ENCODE measurements around the gene SETBP1. TPM values are rescaled to one million over a fixed set of nuclear protein-coding genes. Genes with fewer than 3 reads are reported as not detected.

SETBP1 gene
- total RNA-seq, 1 donor from 2014 or later = 12.4 TPM

GRCh38 chr18:44709307-44710126 is 28.8 kb downstream of the SETBP1 start:
- H3K4me3 ChIP-seq (ENCODE audit: insufficient read depth, low read depth, low read length) = no peak overlapping the region
- no peak overlapping the region for H3K4me3 Mint-ChIP-seq (ENCODE audit: unreplicated experiment)
- no peak overlapping the region for H3K4me2 ChIP-seq (ENCODE audit: low read length)
- DNase-seq (ENCODE audit: low read depth) (no peak), FAIRE-seq (no peak)
- H3K9me3 ChIP-seq (ENCODE audit: insufficient read depth, low read depth, low read length) = no peaks in the 10 kb centered on the region
- H3K27ac Mint-ChIP-seq (ENCODE audit: unreplicated experiment) = no peak overlapping the region
- H3K27ac ChIP-seq (ENCODE audit: low read depth, low read length) = no peak overlapping the region
- no peaks in the 10 kb centered on the region for H4K20me1 ChIP-seq (ENCODE audit: insufficient read depth, low read length)
- H3K79me2 ChIP-seq (ENCODE audit: insufficient read depth, low read length) = no peaks in the 10 kb centered on the region
- no peaks in the 10 kb centered on the region for H3K4me1 ChIP-seq (ENCODE audit: insufficient read depth, low read length)
- H3K9me3 Mint-ChIP-seq (ENCODE audit: unreplicated experiment) = peaks cover 2% of the 10 kb centered on the region
- H3K36me3 Mint-ChIP-seq (ENCODE audit: low read depth, unreplicated experiment) = peaks cover 8% of the 10 kb centered on the region
- H3K9ac ChIP-seq (ENCODE audit: low read length) = no peak overlapping the region
- no peak overlapping the region for H2AFZ ChIP-seq (ENCODE audit: low read depth, low read length)
- H3K27me3 Mint-ChIP-seq (ENCODE audit: low read depth, unreplicated experiment) = no peaks in the 10 kb centered on the region
- no peaks in the 10 kb centered on the region for H3K36me3 ChIP-seq (ENCODE audit: insufficient read depth, low read length)
- no peak for TF ChIP-seq CTCF (IDR thresholded peaks at IDR 0.05; ENCODE audit: insufficient read depth, low read depth, low read length)
- TF ChIP-seq EZH2 (IDR thresholded peaks at IDR 0.05; ENCODE audit: insufficient read depth, low read length) = no peak
- H3K27me3 ChIP-seq (ENCODE audit: insufficient read depth, low read length) = no peaks in the 10 kb centered on the region
- H3K4me1 Mint-ChIP-seq (ENCODE audit: low read depth, unreplicated experiment) = peaks cover 13% of the 10 kb centered on the region

DNA sequence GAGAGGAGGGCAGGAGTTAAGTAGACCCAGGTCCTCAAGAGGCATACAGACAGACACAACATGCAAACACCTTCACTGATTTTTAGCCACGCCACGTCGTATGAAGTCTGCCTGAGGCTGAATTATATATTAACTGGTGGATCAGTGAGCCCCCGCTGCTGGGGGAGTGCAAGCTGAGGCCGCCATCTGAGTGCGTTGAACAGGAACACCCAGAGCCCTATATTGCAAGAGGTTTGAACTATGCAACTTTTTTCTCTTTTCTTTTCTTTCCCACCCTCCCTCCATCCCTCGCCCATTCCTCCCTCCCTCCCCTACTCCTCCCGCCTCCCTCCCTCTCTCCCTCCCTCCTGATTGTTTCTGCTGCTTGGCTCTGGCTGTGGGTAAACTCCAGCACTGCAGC is 30.2 kb downstream of the SETBP1 start:
- Histone ChIP-seq H3K4me2 (ENCODE audit: low read length) (no peak overlapping the region), H4K20me1 (ENCODE audit: insufficient read depth, low read length) (no peaks in the 10 kb centered on the region), H3K79me2 (ENCODE audit: insufficient read depth, low read length) (no peaks in the 10 kb centered on the region), H3K9ac (ENCODE audit: low read length) (no peak overlapping the region), H3K27me3 (ENCODE audit: insufficient read depth, low read length) (no peaks in the 10 kb centered on the region), H2AFZ (ENCODE audit: low read depth, low read length) (no peak overlapping the region), H3K4me3 (ENCODE audit: insufficient read depth, low read depth, low read length) (no peak overlapping the region), H3K4me1 (ENCODE audit: insufficient read depth, low read length) (peaks cover 10% of the 10 kb centered on the region), H3K9me3 (ENCODE audit: insufficient read depth, low read depth, low read length) (no peaks in the 10 kb centered on the region), H3K36me3 (ENCODE audit: insufficient read depth, low read length) (no peaks in the 10 kb centered on the region), H3K27ac (ENCODE audit: low read depth, low read length) (no peak overlapping the region)
- peaks cover 2% of the 10 kb centered on the region for H3K9me3 Mint-ChIP-seq (ENCODE audit: unreplicated experiment)
- H3K27me3 Mint-ChIP-seq (ENCODE audit: low read depth, unreplicated experiment) = no peaks in the 10 kb centered on the region
- peaks cover 8% of the 10 kb centered on the region for H3K36me3 Mint-ChIP-seq (ENCODE audit: low read depth, unreplicated experiment)
- no peak overlapping the region for H3K4me3 Mint-ChIP-seq (ENCODE audit: unreplicated experiment)
- H3K4me1 Mint-ChIP-seq (ENCODE audit: low read depth, unreplicated experiment) = peaks cover 23% of the 10 kb centered on the region
- no peak overlapping the region for H3K27ac Mint-ChIP-seq (ENCODE audit: unreplicated experiment)
- TF ChIP-seq CTCF (IDR thresholded peaks at IDR 0.05; ENCODE audit: insufficient read depth, low read depth, low read length) = no peak
- TF ChIP-seq EZH2 (IDR thresholded peaks at IDR 0.05; ENCODE audit: insufficient read depth, low read length) = no peak
- no peak for FAIRE-seq
- no peak for DNase-seq (ENCODE audit: low read depth)

- Mint-ChIP-seq H3K4me3 (ENCODE audit: unreplicated experiment) (no peak overlapping the region), H3K27ac (ENCODE audit: unreplicated experiment) (peak overlapping the region; percentile 44), H3K36me3 (ENCODE audit: low read depth, unreplicated experiment) (peaks cover 8% of the 10 kb centered on the region), H3K27me3 (ENCODE audit: low read depth, unreplicated experiment) (no peaks in the 10 kb centered on the region), H3K9me3 (ENCODE audit: unreplicated experiment) (peaks cover 2% of the 10 kb centered on the region), H3K4me1 (ENCODE audit: low read depth, unreplicated experiment) (peaks cover 30% of the 10 kb centered on the region)
- no peaks in the 10 kb centered on the region for H3K36me3 ChIP-seq (ENCODE audit: insufficient read depth, low read length)
- H2AFZ ChIP-seq (ENCODE audit: low read depth, low read length) = no peak overlapping the region
- H4K20me1 ChIP-seq (ENCODE audit: insufficient read depth, low read length) = no peaks in the 10 kb centered on the region
- H3K9me3 ChIP-seq (ENCODE audit: insufficient read depth, low read depth, low read length) = no peaks in the 10 kb centered on the region
- FAIRE-seq (no peak), DNase-seq (ENCODE audit: low read depth) (no peak)
- H3K27me3 ChIP-seq (ENCODE audit: insufficient read depth, low read length) = no peaks in the 10 kb centered on the region
- H3K4me1 ChIP-seq (ENCODE audit: insufficient read depth, low read length) = peaks cover 14% of the 10 kb centered on the region
- H3K9ac ChIP-seq (ENCODE audit: low read length) = no peak overlapping the region
- no peak for TF ChIP-seq CTCF (IDR thresholded peaks at IDR 0.05; ENCODE audit: insufficient read depth, low read depth, low read length)
- H3K27ac ChIP-seq (ENCODE audit: low read depth, low read length) = no peak overlapping the region
- no peak overlapping the region for H3K4me2 ChIP-seq (ENCODE audit: low read length)
- no peak overlapping the region for H3K4me3 ChIP-seq (ENCODE audit: insufficient read depth, low read depth, low read length)
- no peaks in the 10 kb centered on the region for H3K79me2 ChIP-seq (ENCODE audit: insufficient read depth, low read length)
Measured at GRCh38 chr18:44712025-44712424, 31.3 kb downstream of the SETBP1 start.

Data from astrocyte (in vitro differentiated cells and primary cell).